Natural killer cell (primary cell): Measurements from ENCODE around the gene HSPG2. TPM values are rescaled to one million over a fixed set of nuclear protein-coding genes. Genes with fewer than 3 reads are reported as not detected.

ENCODE experiments used
- ATAC-seq, 3 donors: fragments of 150-1000 bp in 2 of 3; fragments of 200-7000 bp in 1 of 3; cut with Tn5 transposase; 1 replicate in 1 of 3; 2 replicates in 2 of 3; pipeline ENCODE4 v1.10.0; 2021; ENCODE audit warnings: mild to moderate bottlenecking in 2 of 3, moderate library complexity in 2 of 3
- DNase-seq, 2 donors: peaks; one replicate each; pipeline versions ENCODE4 v3.0.0 to v3.0.0-alpha.2; 2013 to 2021; ENCODE audit warnings: mixed read lengths in 1 of 2
- H3K27ac ChIP-seq: one replicate; pipeline ENCODE4 v1.5.1; 2013; ENCODE audit warnings: mild to moderate bottlenecking, low read length
- H3K27me3 ChIP-seq: one replicate; pipeline ENCODE4 v1.6.1; 2013; ENCODE audit warnings: low read length; ENCODE audit not compliant: control insufficient read depth, insufficient read depth
- H3K36me3 ChIP-seq: one replicate; pipeline ENCODE4 v1.6.1; 2013; ENCODE audit warnings: low read length; ENCODE audit not compliant: control insufficient read depth, insufficient read depth
- H3K4me1 ChIP-seq: one replicate; pipeline ENCODE4 v1.6.1; 2013; ENCODE audit warnings: low read length; ENCODE audit not compliant: control insufficient read depth, insufficient read depth
- H3K4me3 ChIP-seq: one replicate; pipeline ENCODE4 v1.5.1; 2013; ENCODE audit warnings: low read length
- H3K9me3 ChIP-seq: one replicate; pipeline ENCODE4 v1.6.1; 2013; ENCODE audit warnings: low read length; ENCODE audit not compliant: control insufficient read depth, insufficient read depth
- H3K27ac Mint-ChIP-seq, 2 donors: one replicate each; pipeline ENCODE4 v1.8.0; 2022; ENCODE audit warnings: mild to moderate bottlenecking in 2 of 2, mixed read lengths in 2 of 2, moderate library complexity in 1 of 2
- H3K27me3 Mint-ChIP-seq, 2 donors: one replicate each; pipeline ENCODE4 v1.8.0; 2022; ENCODE audit warnings: low read depth in 2 of 2, mixed read lengths in 2 of 2
- H3K36me3 Mint-ChIP-seq: one replicate; pipeline ENCODE4 v1.8.0; 2022; ENCODE audit warnings: mixed read lengths
- H3K4me1 Mint-ChIP-seq, 2 donors: one replicate each; pipeline ENCODE4 v1.8.0; 2022; ENCODE audit warnings: mixed read lengths in 2 of 2
- H3K4me3 Mint-ChIP-seq: one replicate; pipeline ENCODE4 v1.8.0; 2022; ENCODE audit warnings: mild to moderate bottlenecking, moderate library complexity, mixed read lengths
- H3K9me3 Mint-ChIP-seq, 2 donors: one replicate each; pipeline ENCODE4 v1.8.0; 2022; ENCODE audit warnings: mixed read lengths in 2 of 2
- WGBS: methylation state at CpG from one replicate; pipeline ENCODE4 v1.1.7; 2013; ENCODE audit warnings: missing lambda C conversion rate; ENCODE audit not compliant: insufficient coverage; 5-methylcytosine and 5-hydroxymethylcytosine counted together
- intact Hi-C: fragments of 100-400 bp; cut with micrococcal nuclease; formaldehyde crosslinking; loops from one replicate; pipeline ENCODE4 v1.14.2; 2022
- total RNA-seq, 4 donors: library from RNA; stranded (reverse); fragments of 120-200 nt in 1 of 4; gene quantifications; one replicate each; pipeline versions ENCODE4 v1.2.3 to v1.2.4, GENCODE V29; 2013 to 2022
- TF ChIP-seq, protein P1 (sequence below): fragments of 200-600 bp; IDR thresholded peaks from one replicate; pipeline ENCODE4 v1.8.0; 2022; ENCODE audit warnings: antibody characterized with exemption

Gene HSPG2
- total RNA-seq, 3 donors from 2014 or later (not counting 1 experiment from before 2014, with no cell fraction given): 0.54 to 0.93 (median 0.90) TPM

DNA sequence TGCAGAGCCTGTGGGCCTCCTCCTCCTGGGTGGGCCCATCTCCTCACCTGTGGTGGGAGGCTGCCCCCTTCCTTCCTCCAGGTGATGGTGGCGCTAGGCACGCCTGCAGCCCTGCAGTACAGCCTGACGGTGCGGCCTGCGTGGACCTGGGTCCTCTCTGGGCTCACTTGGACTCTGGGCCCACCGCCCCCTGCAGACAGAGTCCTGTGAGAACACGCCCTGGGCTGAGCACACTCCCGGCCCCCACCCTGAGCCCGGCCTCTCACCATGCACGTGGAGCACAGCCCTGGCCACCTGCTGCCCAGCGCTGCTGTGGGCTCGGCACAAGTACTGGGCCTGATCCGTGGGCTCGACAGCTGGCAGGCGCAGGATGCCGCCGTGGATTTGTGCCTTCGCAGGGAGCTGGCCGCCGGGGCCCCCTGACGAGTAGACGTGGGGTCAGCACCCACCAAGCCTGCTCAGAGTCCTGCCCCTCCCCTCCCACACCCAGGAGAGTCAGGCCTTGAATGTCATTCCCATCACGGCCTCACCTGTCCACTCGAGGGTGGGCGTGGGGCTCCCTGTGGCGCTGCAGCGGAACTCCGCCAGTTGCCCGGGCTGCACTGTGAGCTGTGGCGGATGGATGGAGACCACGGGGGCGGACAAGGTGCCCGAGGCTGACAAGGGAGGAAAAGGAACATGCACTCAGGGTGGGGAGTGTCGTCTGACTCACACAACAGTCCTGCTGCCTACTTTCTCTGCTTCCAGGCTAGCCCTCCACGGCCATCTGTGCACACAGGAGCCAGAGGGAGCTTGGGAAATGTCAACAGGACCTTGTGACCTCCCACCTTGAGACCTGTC is 81.6 kb downstream of the HSPG2 start:
- Mint-ChIP-seq H3K36me3 (no peaks in the 10 kb centered on the region), H3K27me3 (no peaks in the 10 kb centered on the region), H3K9me3 (no peaks in the 10 kb centered on the region), H3K4me1 (peaks cover 12 to 25% of the 10 kb centered on the region in 2 donors), H3K27ac (no peak overlapping the region), H3K4me3 (no peak overlapping the region)
- Histone ChIP-seq H3K27ac (no peak overlapping the region), H3K4me3 (no peak overlapping the region), H3K4me1 (peaks cover 33% of the 10 kb centered on the region), H3K9me3 (no peaks in the 10 kb centered on the region), H3K36me3 (no peaks in the 10 kb centered on the region), H3K27me3 (no peaks in the 10 kb centered on the region)
- ATAC-seq (no peak), DNase-seq (no peak)
- 92% methylated on average over 35 of the region's 35 CpGs for WGBS
- TF ChIP-seq, protein P1, sequence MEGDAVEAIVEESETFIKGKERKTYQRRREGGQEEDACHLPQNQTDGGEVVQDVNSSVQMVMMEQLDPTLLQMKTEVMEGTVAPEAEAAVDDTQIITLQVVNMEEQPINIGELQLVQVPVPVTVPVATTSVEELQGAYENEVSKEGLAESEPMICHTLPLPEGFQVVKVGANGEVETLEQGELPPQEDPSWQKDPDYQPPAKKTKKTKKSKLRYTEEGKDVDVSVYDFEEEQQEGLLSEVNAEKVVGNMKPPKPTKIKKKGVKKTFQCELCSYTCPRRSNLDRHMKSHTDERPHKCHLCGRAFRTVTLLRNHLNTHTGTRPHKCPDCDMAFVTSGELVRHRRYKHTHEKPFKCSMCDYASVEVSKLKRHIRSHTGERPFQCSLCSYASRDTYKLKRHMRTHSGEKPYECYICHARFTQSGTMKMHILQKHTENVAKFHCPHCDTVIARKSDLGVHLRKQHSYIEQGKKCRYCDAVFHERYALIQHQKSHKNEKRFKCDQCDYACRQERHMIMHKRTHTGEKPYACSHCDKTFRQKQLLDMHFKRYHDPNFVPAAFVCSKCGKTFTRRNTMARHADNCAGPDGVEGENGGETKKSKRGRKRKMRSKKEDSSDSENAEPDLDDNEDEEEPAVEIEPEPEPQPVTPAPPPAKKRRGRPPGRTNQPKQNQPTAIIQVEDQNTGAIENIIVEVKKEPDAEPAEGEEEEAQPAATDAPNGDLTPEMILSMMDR: no peak
- intact Hi-C loops: no loop called here

DNA sequence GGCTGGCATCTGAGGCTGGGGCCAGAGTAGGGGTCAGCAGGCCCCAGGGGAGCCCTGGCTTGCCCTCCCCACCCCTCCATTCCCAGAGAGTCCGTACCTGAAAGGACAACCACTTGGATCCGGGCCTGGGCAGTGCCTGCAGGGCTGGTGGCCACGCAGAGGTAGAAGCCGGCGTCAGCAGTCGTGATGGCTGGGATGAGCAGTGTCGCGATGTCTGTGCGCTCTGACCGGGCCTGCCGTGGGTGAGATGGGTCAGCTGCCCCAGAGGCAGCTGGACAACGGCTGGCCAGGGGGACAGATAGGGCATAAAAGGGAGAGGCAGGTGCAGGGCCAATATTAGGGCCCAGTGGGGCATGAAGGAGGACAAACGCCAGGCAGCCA is 82.4 kb downstream of the HSPG2 start:
- DNase-seq: no peak
- no peak for ATAC-seq
- Histone ChIP-seq H3K9me3 (no peaks in the 10 kb centered on the region), H3K4me3 (no peak overlapping the region), H3K36me3 (no peaks in the 10 kb centered on the region), H3K4me1 (peaks cover 33% of the 10 kb centered on the region), H3K27ac (no peak overlapping the region), H3K27me3 (no peaks in the 10 kb centered on the region)
- H3K4me1 Mint-ChIP-seq: peaks cover 12 to 25% of the 10 kb centered on the region in 2 donors
- WGBS: 93% methylated on average over 13 of the region's 13 CpGs
- no peak overlapping the region for H3K4me3 Mint-ChIP-seq
- no peak overlapping the region for H3K27ac Mint-ChIP-seq
- no peaks in the 10 kb centered on the region for H3K36me3 Mint-ChIP-seq
- intact Hi-C loops: no loop called here
- H3K27me3 Mint-ChIP-seq: no peaks in the 10 kb centered on the region
- TF ChIP-seq, protein P1: no peak
- H3K9me3 Mint-ChIP-seq: no peaks in the 10 kb centered on the region

DNA sequence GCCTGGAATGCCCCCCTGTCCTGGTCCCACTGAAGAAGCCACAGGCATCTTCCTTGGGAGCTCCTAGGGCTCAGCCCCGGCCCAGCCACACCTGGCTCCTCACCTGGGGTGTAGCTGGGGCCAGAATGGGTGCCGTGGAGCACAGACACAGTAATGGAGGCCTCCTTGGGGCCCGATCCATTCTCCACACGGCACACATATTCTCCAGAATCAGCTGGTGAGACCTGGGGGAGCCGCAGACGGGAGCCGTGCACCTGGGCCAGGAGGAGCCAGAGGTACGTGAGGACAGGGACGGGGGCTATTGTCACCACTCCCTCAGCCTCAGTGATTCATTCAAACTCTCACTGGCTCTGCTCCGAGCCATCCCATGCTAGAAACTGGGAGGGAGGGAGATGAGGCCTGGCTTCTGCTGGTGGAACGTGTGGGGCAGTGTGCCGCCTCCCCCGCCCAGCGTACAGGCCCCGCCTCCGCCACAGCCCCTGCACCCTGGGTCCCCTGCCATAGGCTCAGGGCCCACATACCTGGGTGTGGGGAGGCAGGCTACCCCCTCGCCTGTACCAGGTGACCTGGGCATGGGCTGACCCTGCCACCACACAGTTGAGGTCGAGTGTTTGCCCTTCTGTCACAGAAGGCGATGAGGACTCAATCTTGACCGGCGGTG is 82.9 kb downstream of the HSPG2 start:
- no peaks in the 10 kb centered on the region for H3K36me3 ChIP-seq
- H3K9me3 Mint-ChIP-seq: no peaks in the 10 kb centered on the region
- TF ChIP-seq, protein P1: no peak
- WGBS: 91% methylated on average over 21 of the region's 21 CpGs
- no peaks in the 10 kb centered on the region for H3K27me3 ChIP-seq
- no peak overlapping the region for H3K27ac Mint-ChIP-seq
- no peaks in the 10 kb centered on the region for H3K9me3 ChIP-seq
- intact Hi-C loops: no loop called here
- peaks cover 33% of the 10 kb centered on the region for H3K4me1 ChIP-seq
- no peaks in the 10 kb centered on the region for H3K36me3 Mint-ChIP-seq
- H3K4me1 Mint-ChIP-seq: peaks cover 12 to 25% of the 10 kb centered on the region in 2 donors
- no peaks in the 10 kb centered on the region for H3K27me3 Mint-ChIP-seq
- no peak overlapping the region for H3K4me3 Mint-ChIP-seq
- ATAC-seq (no peak), DNase-seq (no peak)
- no peak overlapping the region for H3K27ac ChIP-seq
- H3K4me3 ChIP-seq: no peak overlapping the region
